Dedifferentiated amniotic fluid mesenchymal stem cell (primary cell): ENCODE data around the gene TLL2.
A peak's percentile ranks its signal among the peaks of the same experiment; 100 is the strongest.
"Not testable (repeated sequence)": the region's sequence is repeated elsewhere in the genome, so short reads cannot be mapped to it uniquely, and the experiment has no call there.

Source experiments
- DNase-seq: peaks from one replicate; pipeline ENCODE4 v3.0.0-alpha.2; 2016; ENCODE audit errors: extremely low spot score

Gene TLL2

DNA sequence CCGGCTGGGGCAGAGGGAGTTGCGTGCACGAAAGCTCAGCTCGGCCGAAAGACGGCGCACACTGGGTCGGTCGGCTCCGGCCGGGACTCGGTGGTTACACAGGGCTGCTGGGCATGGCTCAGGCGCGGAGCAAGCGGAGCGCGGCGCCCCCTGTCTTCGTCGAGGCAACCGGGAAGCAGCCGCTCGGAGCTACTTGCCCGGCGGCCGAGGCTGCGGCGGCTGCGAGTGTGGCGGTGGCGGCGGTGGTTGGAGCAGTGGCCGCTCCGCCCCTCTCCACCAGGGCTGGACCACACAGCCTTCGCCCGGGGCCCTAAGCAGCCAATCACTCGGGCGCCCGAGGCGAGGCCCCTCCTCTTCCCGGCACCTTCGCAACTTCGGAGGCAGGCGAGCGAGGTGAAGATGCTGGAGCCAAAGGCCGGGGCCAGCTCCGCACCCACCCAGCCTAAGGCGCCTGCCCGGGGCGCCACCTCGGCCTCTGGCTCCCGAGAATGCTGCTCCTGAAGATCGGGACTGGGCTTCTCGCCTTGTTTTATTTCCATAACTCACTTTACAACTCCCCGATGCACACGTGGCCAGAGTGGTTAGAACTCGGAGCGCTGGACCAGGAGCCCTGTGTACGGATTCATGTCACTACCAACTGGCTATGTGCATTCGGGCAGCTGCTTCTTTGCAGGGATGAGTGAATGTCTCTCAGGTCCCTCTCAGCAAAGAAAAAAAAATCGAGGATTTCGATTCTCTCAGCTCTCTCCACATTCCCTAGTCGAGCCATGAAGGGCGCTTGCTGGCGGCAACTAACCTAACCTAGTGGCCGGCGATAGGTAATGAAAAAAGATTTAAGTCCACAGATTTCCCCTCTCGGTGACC, at the start of gene TLL2:
TLL2 (minus strand) TSS at position 229 of the 864 bp plus-strand sequence. CDS start 241 bp downstream, outside the sequence.
- DNase-seq, result peak; percentile 74

- DNase-seq, result no peak
These were observed 47.5 kb upstream of the TLL2 start for GRCh38 chr10:96560966-96561887.

GRCh38 chr10:96560489-96560888, 46.8 kb upstream of the TLL2 start:
- DNase-seq, result no peak

GRCh38 chr10:96556003-96556402, 42.3 kb upstream of the TLL2 start:
- DNase-seq, result no peak

- no peak for DNase-seq
These were observed 41.6 kb upstream of the TLL2 start for GRCh38 chr10:96555330-96555729.

DNA sequence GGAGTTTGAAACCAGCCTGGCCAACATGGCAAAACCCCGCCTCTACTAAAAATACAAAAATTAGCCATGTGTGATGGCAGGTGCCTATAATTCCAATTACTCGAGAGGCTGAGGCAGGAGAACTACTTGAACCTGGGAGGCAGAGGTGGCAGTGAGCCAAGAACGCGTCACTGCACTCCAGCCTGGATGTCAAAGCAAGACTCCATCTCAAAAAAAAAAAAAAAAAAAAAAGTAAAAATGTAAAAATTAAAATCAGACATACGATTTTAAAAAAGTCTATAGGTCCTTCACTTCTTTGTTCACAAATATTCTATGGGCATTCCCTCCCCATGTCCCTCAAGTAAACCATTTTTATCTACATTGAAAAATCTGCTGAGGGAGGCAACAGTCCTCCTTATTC, 34.9 kb upstream of the TLL2 start:
- no peak for DNase-seq

- DNase-seq, result not testable (repeated sequence)
These were observed 31.8 kb upstream of the TLL2 start for GRCh38 chr10:96545558-96545957.

GRCh38 chr10:96541921-96542320, 28.2 kb upstream of the TLL2 start:
- DNase-seq, result no peak

- DNase-seq, result no peak
These were observed 26.5 kb upstream of the TLL2 start for GRCh38 chr10:96540240-96540639.

GRCh38 chr10:96538683-96539082, 25.0 kb upstream of the TLL2 start:
- no peak for DNase-seq

GRCh38 chr10:96536129-96536528, 22.4 kb upstream of the TLL2 start:
- no peak for DNase-seq

DNA sequence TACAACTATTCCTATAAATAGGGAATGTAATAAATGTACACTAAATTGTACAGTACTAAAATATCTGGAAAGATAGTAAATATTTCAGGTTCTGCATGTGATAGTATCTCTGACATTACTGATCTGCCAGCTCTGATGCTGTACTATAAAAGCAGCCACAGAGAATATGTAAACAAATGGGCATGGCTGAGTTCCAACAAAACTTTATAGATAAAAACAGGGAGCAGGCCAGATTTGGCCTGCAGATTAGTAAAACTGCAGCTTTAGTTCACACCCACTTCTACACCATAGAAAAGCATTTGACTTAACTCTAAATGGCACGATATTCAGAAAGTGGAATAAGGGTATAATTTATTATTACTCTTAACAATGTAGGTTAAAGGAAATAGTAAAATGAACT, 18.8 kb upstream of the TLL2 start:
- no peak for DNase-seq

DNA sequence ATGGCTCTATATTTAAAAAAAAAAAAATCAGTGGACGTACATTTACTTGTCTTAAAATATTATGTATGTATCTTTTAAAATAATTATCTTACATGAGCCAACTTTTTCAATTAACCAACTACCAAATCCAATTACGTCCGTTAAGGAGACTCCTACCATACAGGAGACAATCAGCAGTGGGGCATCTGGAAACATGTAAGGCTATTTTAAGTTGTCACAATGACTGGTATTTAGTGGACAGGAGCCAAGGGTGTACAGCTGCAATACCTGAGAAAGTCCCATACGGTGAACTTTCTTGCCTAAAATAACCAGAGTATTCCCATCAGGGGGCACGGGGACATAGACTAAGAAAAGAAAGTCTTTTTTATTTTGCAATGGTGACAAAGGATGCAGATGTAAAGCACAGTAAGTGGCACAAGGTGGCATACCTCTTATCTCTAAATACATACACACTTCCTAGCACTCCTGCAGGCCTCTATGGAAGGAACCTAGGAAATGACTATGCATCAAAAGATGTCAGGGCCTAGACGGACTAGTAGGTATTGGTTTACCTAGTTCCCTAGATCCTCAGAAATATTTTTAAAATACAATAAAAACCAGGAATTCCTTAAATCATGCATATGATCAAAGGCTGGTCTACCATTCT, 16.0 kb upstream of the TLL2 start:
- DNase-seq, result no peak

DNA sequence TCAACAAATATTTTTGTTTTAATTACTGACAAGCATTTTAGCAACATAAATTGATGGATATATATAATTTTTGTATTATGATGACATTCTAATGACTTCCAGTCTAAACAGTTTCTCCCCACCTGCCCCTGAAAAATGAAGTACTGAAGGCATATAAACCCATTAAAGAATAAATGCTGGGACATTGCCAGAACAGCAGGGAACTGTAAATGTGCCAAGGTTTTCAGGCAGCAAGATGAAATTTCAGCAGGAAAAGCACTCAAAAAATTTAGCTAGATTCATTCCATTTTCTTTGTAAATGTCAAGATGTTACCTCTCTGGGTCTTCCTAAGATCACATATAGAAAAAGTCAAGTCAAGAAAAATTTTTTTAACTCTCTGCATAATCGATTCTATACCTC, 11.0 kb upstream of the TLL2 start:
- DNase-seq, result no peak

DNA sequence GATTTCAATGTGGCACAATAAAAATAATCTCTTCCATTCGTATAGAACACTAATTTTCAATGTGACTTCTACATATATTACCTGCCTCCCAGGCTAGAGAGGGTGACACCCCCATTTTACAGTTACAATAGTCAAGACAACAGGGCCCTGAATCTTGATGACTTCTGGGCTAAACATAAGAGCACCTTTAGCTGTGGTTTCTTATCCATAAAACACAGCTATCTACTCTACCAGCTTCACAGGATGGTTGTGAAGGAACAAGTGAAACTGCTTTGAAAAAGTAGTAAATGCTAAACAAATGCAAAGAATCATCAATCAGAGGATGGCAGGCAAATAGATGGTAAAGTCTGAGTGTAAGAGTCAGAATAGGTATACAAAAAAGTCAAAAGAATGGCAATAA, 3.6 kb upstream of the TLL2 start:
- DNase-seq, result no peak

- no peak for DNase-seq
These were observed 2.6 kb upstream of the TLL2 start for GRCh38 chr10:96516337-96516736.

GRCh38 chr10:96513305-96513697, 425 bp downstream of the TLL2 start:
- DNase-seq, result no peak

GRCh38 chr10:96512524-96513304, 1.0 kb downstream of the TLL2 start:
- no peak for DNase-seq

DNA sequence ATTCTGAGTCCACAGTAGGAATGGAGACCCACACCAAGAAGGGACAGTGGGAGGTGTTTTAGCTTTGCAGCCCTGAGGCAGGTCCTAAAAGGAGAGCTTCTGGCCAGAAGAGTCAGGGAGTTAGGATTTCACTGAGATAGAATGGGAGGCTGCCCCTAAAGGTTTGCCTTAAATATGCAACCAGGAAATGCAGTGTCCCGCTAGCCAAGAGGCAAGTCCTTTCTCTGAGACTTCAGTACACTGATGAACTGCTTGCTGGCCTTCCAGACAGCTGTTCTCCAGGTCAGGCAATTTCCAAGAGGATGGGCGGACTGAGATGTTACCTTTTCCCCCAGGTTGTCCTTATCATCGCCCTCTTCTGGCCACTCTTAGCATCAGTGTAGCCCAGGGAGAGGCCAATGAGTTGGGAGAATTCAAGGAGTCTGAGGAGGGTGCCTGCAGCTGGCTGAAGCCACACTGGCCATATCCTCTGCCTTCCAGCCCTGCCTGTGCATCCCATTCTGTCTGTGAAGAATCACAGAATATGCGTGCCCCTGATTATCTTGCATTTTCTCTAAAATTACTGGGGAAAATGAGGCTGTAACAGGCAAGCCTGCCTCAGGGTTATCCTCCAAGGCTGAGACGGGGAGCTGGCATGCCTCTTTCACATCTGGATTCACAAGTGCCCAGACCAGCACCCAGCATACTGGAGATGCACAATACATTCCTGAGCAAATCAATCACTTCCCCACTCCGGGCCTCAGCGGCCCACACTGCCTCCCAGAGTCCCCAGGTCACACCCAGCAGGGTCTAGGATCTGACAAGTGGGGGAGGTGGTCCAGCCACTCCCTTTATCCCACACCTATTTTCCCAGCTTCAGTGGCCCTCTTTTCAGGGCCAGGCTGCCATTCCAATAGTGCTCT, 2.4 kb downstream of the TLL2 start:
- no peak for DNase-seq

- DNase-seq, result peak; percentile 23
These were observed 4.6 kb downstream of the TLL2 start for GRCh38 chr10:96509017-96509641.
